ENCODE measurements around the gene SMIM32. TPM values are rescaled to one million over a fixed set of nuclear protein-coding genes. Genes with fewer than 3 reads are reported as not detected.

The SMIM32 gene
- total and polyA plus RNA-seq, 2 experiments from 2014 or later, result 0.27 to 0.56 TPM

DNA sequence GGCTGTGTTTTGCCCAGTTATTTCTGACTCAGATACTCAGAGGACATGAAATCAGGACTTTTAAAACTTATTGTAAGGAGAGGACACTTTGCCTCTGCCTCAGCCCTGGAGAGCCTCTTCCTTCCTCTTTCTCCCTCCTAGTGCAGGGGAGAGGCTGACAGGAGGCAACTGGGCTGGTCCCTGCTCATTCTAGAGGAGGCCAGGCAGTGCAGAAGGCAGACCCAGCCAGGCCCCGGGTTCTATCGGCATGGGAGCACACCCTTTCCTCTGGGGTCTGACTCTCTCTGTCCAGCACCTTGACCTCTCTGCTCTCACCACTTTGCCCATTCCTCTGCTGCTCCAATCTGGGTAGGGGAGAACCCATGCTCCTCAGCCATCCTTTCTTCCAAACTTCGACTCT is 16.0 kb upstream of the SMIM32 start:
- H3K27ac ChIP-seq (ENCODE audit: low read depth), result no peak overlapping the region
- H2AFZ ChIP-seq, result no peak overlapping the region
- no peaks in the 10 kb centered on the region for H3F3A ChIP-seq (replicated peaks; ENCODE audit: low read depth)
- no peak for TF ChIP-seq EZH2 (IDR thresholded peaks at IDR 0.05; ENCODE audit: low read depth, unreplicated experiment)
- no peak for TF ChIP-seq ZNF114 (CRISPR knock-in tag; IDR thresholded peaks at IDR 0.05)
- TF ChIP-seq, protein P1, sequence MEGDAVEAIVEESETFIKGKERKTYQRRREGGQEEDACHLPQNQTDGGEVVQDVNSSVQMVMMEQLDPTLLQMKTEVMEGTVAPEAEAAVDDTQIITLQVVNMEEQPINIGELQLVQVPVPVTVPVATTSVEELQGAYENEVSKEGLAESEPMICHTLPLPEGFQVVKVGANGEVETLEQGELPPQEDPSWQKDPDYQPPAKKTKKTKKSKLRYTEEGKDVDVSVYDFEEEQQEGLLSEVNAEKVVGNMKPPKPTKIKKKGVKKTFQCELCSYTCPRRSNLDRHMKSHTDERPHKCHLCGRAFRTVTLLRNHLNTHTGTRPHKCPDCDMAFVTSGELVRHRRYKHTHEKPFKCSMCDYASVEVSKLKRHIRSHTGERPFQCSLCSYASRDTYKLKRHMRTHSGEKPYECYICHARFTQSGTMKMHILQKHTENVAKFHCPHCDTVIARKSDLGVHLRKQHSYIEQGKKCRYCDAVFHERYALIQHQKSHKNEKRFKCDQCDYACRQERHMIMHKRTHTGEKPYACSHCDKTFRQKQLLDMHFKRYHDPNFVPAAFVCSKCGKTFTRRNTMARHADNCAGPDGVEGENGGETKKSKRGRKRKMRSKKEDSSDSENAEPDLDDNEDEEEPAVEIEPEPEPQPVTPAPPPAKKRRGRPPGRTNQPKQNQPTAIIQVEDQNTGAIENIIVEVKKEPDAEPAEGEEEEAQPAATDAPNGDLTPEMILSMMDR (conservative IDR thresholded peaks at IDR 0.05; ENCODE audit: low read depth in 2 of 2), result no peak
- TF ChIP-seq EZH2phosphoT487 (IDR thresholded peaks at IDR 0.05; ENCODE audit: unreplicated experiment), result no peak
- TF ChIP-seq, protein P2, sequence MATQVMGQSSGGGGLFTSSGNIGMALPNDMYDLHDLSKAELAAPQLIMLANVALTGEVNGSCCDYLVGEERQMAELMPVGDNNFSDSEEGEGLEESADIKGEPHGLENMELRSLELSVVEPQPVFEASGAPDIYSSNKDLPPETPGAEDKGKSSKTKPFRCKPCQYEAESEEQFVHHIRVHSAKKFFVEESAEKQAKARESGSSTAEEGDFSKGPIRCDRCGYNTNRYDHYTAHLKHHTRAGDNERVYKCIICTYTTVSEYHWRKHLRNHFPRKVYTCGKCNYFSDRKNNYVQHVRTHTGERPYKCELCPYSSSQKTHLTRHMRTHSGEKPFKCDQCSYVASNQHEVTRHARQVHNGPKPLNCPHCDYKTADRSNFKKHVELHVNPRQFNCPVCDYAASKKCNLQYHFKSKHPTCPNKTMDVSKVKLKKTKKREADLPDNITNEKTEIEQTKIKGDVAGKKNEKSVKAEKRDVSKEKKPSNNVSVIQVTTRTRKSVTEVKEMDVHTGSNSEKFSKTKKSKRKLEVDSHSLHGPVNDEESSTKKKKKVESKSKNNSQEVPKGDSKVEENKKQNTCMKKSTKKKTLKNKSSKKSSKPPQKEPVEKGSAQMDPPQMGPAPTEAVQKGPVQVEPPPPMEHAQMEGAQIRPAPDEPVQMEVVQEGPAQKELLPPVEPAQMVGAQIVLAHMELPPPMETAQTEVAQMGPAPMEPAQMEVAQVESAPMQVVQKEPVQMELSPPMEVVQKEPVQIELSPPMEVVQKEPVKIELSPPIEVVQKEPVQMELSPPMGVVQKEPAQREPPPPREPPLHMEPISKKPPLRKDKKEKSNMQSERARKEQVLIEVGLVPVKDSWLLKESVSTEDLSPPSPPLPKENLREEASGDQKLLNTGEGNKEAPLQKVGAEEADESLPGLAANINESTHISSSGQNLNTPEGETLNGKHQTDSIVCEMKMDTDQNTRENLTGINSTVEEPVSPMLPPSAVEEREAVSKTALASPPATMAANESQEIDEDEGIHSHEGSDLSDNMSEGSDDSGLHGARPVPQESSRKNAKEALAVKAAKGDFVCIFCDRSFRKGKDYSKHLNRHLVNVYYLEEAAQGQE (IDR thresholded peaks at IDR 0.05; ENCODE audit: unreplicated experiment), result no peak
- TF ChIP-seq NANOG (IDR thresholded peaks at IDR 0.05; ENCODE audit: borderline replicate concordance), result no peak
- TF ChIP-seq, protein P3, sequence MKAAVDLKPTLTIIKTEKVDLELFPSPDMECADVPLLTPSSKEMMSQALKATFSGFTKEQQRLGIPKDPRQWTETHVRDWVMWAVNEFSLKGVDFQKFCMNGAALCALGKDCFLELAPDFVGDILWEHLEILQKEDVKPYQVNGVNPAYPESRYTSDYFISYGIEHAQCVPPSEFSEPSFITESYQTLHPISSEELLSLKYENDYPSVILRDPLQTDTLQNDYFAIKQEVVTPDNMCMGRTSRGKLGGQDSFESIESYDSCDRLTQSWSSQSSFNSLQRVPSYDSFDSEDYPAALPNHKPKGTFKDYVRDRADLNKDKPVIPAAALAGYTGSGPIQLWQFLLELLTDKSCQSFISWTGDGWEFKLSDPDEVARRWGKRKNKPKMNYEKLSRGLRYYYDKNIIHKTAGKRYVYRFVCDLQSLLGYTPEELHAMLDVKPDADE (IDR thresholded peaks at IDR 0.05), result no peak
- TF ChIP-seq CREB1 (CRISPR knock-in tag; IDR thresholded peaks at IDR 0.05; ENCODE audit: low read depth), result no peak
- TF ChIP-seq ZNF331 (CRISPR knock-in tag; IDR thresholded peaks at IDR 0.05; ENCODE audit: low read depth), result no peak
- TF ChIP-seq STAT1 (IDR thresholded peaks at IDR 0.05; ENCODE audit: unreplicated experiment), result no peak
- no peak for TF ChIP-seq POLR2AphosphoS5 (IDR thresholded peaks at IDR 0.05; ENCODE audit: low read depth)
- TF ChIP-seq JUNB (IDR thresholded peaks at IDR 0.05; ENCODE audit: unreplicated experiment), result no peak
- TF ChIP-seq, protein P4, sequence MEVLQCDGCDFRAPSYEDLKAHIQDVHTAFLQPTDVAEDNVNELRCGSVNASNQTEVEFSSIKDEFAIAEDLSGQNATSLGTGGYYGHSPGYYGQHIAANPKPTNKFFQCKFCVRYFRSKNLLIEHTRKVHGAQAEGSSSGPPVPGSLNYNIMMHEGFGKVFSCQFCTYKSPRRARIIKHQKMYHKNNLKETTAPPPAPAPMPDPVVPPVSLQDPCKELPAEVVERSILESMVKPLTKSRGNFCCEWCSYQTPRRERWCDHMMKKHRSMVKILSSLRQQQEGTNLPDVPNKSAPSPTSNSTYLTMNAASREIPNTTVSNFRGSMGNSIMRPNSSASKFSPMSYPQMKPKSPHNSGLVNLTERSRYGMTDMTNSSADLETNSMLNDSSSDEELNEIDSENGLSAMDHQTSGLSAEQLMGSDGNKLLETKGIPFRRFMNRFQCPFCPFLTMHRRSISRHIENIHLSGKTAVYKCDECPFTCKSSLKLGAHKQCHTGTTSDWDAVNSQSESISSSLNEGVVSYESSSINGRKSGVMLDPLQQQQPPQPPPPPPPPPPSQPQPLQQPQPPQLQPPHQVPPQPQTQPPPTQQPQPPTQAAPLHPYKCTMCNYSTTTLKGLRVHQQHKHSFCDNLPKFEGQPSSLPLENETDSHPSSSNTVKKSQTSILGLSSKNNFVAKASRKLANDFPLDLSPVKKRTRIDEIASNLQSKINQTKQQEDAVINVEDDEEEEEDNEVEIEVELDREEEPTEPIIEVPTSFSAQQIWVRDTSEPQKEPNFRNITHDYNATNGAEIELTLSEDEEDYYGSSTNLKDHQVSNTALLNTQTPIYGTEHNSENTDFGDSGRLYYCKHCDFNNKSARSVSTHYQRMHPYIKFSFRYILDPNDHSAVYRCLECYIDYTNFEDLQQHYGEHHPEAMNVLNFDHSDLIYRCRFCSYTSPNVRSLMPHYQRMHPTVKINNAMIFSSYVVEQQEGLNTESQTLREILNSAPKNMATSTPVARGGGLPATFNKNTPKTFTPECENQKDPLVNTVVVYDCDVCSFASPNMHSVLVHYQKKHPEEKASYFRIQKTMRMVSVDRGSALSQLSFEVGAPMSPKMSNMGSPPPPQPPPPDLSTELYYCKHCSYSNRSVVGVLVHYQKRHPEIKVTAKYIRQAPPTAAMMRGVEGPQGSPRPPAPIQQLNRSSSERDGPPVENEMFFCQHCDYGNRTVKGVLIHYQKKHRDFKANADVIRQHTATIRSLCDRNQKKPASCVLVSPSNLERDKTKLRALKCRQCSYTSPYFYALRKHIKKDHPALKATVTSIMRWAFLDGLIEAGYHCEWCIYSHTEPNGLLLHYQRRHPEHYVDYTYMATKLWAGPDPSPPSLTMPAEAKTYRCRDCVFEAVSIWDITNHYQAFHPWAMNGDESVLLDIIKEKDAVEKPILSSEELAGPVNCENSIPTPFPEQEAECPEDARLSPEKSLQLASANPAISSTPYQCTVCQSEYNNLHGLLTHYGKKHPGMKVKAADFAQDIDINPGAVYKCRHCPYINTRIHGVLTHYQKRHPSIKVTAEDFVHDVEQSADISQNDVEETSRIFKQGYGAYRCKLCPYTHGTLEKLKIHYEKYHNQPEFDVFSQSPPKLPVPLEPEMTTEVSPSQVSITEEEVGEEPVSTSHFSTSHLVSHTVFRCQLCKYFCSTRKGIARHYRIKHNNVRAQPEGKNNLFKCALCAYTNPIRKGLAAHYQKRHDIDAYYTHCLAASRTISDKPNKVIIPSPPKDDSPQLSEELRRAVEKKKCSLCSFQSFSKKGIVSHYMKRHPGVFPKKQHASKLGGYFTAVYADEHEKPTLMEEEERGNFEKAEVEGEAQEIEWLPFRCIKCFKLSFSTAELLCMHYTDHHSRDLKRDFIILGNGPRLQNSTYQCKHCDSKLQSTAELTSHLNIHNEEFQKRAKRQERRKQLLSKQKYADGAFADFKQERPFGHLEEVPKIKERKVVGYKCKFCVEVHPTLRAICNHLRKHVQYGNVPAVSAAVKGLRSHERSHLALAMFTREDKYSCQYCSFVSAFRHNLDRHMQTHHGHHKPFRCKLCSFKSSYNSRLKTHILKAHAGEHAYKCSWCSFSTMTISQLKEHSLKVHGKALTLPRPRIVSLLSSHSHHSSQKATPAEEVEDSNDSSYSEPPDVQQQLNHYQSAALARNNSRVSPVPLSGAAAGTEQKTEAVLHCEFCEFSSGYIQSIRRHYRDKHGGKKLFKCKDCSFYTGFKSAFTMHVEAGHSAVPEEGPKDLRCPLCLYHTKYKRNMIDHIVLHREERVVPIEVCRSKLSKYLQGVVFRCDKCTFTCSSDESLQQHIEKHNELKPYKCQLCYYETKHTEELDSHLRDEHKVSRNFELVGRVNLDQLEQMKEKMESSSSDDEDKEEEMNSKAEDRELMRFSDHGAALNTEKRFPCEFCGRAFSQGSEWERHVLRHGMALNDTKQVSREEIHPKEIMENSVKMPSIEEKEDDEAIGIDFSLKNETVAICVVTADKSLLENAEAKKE (CRISPR knock-in tag; IDR thresholded peaks at IDR 0.05), result no peak
- Mint-ChIP-seq H3K4me3 (no peak overlapping the region), H3K27me3 (ENCODE audit: insufficient read depth, low read depth, poor library complexity) (peaks cover 62% of the 10 kb centered on the region), H3K36me3 (ENCODE audit: low read depth) (peaks cover 7% of the 10 kb centered on the region; the same call in 2 of the 3 replicates), H3K27ac (no peak overlapping the region), H3K9me3 (peaks cover 15% of the 10 kb centered on the region; the same call in 2 of the 3 replicates), H3K4me1 (peaks cover 10% of the 10 kb centered on the region)
- no peaks in the 10 kb centered on the region for H3K9me2 ChIP-seq (ENCODE audit: insufficient read depth)
- H3K4me2 ChIP-seq, result no peak overlapping the region
- no peaks in the 10 kb centered on the region; the same call in 1 of the 2 replicates for H3K4me1 ChIP-seq (ENCODE audit: insufficient read depth)
- DNase-seq (ENCODE audit: low spot score) (no peak), ATAC-seq (no peak)
- H3K36me3 ChIP-seq (ENCODE audit: insufficient read depth), result no peaks in the 10 kb centered on the region
- no peak overlapping the region for H3K4me3 ChIP-seq
- H3K79me2 ChIP-seq (replicated peaks; ENCODE audit: insufficient read depth), result no peaks in the 10 kb centered on the region
- peaks cover 52% of the 10 kb centered on the region for H3K27me3 ChIP-seq (ENCODE audit: insufficient read depth)
- H4K20me1 ChIP-seq (replicated peaks; ENCODE audit: insufficient read depth), result no peaks in the 10 kb centered on the region

Measured in GM23338 (cell line).